Stimulated activated CD8-positive, alpha-beta memory T cell treated with anti-CD3 and anti-CD28 coated beads, Interleukin-12 subunit alpha, Interleukin-12 subunit beta, amount 100 ng/mL, for 4 hours (primary cell): ENCODE results near the gene MBD5.
"Not testable (repeated sequence)": the region's sequence is repeated elsewhere in the genome, so short reads cannot be mapped to it uniquely, and the experiment has no call there.

Experiments used
- DNase-seq: peaks from one replicate; pipeline ENCODE4 v3.0.0-alpha.2; 2020; ENCODE audit warnings: low read depth

The MBD5 gene

DNA sequence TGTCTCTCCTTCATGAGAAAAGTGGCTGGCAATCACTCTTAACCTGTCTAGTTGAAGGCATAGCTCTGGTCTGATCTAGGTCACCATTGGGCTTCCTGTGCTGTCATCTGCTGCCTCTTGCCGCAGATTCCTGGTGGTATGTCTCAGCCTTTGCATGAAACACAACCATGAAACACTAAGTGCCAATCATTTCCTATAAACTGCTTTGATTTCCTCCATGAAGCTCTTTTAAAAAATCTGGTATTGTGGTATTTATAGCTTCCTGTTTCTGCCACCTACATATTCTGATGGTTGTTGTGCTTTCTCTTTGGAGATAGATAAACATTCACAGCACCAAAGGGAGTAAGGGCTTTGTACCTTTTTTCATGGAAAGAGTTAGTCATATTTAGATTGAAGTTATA lies 503.6 kb downstream of the MBD5 start:
- DNase-seq, result no peak

DNA sequence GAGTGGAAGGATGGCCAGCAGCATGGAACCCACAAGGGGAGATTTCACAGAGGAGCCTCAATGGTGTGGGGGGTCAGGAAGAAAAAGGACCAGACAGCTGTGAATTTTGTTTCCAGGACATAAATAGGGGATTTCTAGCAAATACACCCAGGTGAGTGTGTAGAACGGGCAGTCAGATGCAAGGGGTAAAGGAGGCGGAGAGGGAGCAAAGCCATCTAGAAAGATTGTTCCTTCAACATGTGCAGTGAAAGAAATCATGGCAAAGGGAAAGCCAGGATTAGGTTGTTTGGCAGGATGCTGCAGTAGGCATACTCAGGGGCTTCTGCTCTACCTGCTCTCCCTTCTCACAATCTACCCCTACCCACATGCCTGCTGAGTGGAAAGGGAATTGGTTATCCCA lies 504.2 kb downstream of the MBD5 start:
- DNase-seq, result no peak

GRCh38 chr2:148526509-148527346 lies 505.8 kb downstream of the MBD5 start:
- no peak for DNase-seq

GRCh38 chr2:148527488-148528340 lies 506.8 kb downstream of the MBD5 start:
- DNase-seq, result no peak

DNA sequence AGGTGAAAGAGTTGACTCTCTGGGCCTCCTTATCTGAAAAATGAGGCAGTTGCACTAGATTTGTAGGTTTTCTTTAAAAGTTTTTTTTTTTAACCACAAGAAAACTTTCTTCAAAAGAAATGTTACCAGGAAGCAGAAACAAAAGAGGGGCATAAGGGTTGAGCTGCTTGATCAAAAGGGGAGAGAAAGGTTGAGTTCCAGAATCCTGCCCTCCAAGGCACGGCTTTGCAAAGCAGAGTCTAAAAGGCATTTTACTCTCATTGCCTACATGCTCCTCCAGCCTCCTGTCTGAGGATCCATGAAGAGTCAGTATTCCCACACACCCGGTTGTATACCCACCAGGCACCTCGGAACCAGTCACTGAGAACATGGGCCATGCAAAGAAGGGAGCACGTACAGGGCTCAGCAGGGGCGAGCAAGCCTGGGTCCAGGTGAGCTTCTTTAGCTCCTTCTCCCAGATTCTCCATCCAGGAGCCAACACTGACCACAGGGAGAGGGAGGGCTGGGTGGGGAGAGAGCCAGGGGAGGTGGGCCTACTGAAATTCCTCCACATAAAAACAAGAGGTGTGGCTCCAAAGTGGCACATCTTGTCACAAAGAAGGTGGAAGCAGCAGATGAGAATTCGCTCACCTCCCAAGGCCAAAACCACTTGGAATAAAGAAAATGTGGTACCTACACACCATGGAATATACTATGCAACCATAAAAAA lies 507.6 kb downstream of the MBD5 start:
- no peak for DNase-seq

DNA sequence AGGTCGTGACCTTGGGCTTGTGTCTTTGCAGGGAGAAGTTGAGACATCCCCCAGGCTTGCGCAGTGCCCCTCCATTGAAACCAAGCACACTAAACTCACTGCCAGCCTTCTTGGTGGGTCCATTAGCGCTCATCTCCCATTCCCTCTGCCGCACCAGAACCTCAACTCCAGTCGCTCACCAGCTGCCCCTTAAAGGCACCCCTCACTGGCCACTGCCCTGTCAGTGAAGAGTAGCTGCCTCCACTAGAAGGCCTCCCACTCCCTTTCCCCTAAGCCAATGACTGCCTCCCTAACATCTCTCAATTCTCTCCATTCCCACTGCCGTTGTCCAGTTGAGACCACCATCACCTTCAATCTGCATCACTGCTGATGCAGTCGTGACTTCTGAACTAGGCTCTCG lies 508.9 kb downstream of the MBD5 start:
- no peak for DNase-seq

GRCh38 chr2:148530350-148530749 lies 509.5 kb downstream of the MBD5 start:
- no peak for DNase-seq

- DNase-seq, result no peak
Observed at GRCh38 chr2:148531235-148531634, 510.3 kb downstream of the MBD5 start.

DNA sequence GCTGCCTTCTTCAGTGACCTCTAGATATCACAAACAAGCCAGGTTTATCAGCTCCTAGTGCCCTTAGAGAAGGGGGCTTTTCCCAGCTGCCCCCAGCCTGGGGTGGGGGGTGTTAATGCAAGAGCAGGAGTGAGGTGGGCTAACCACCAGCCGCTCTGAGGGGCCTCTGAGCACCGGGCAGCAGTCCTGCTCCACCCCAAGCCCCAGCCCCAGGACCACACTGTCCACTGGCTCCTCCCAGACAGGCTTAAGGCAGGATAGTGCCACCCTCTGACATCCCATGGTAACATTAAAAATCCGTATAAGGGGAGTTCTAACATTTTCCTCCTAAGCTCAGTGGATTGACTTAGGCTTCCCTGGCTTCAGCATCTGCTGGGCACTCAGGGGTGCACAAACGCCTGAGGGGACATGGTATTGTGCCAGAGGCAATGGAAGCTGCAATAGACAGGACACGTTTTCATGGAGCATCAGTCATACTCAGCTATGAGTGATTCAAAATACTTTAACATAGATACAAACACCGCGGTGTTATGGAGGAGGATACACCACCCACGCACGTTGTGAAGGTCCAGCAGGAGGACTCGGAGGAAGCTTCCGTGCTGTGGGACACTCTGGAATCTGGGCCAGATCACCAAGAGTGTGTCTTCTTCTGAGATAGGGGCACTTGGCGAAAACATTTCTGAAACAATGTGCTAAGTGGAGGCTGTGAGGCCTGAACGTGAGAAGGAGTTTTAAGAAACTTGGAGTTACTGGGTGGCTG lies 511.0 kb downstream of the MBD5 start:
- no peak for DNase-seq

- no peak for DNase-seq
Observed at GRCh38 chr2:148533004-148533403, 512.1 kb downstream of the MBD5 start.

GRCh38 chr2:148533685-148534084 lies 512.8 kb downstream of the MBD5 start:
- DNase-seq, result no peak

DNA sequence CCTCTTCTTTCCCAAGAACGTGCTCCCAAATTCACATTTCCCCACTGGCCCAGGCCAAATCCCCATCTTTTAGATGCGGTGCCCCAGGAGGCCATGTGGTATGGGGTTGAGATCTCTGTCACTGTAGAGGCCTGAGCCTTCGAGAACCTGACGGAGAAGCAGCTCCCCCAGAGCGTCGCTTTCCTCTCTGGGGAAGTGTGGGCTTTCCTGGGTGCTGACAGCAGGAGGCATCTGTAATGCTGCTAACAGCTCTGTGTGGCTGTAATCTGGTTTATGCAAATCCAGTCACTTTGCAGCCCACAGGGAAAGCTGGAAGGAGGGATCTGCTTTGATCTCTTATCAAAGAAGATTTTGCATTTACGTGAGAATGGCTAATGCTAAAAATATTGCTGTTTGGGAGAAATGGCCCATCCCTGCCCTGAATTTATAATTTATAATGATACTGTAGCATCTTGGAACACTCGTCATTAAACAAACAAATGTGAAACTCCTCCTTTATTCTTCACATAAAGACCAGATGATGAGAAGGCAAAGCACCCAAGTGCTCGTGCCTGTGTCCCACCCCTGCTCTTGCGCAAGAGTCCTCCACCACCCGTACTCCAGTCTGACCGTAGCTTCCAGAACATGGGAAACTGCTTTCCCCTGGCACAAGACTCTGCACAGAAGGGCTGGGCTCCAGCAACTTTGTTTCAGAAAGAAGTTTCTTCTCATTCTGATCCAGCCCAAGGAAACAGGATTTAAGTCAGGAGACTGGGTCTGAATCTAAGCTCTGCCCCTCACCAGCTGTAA lies 513.7 kb downstream of the MBD5 start:
- DNase-seq, result no peak

DNA sequence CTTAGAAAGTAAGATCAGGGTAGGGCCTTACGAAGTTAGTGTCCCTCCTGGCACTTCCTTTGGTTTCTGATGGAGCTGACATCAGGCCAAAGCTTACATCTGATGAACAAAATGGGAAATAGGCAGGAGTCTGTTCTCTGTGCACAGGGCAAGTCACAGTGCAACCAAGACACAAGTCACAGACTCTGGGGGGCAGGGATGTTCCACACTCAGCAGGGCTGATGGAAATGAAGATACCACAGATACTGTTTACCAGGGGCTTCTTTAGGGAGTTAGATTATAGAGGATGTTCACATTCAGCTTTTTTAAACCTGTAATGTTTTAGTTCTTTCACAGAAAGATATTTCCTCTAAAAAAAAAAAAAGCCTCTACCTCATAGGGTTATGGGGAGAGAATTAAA lies 517.5 kb downstream of the MBD5 start:
- DNase-seq, result no peak

- DNase-seq, result no peak
Observed at GRCh38 chr2:148540022-148540421, 519.1 kb downstream of the MBD5 start.

DNA sequence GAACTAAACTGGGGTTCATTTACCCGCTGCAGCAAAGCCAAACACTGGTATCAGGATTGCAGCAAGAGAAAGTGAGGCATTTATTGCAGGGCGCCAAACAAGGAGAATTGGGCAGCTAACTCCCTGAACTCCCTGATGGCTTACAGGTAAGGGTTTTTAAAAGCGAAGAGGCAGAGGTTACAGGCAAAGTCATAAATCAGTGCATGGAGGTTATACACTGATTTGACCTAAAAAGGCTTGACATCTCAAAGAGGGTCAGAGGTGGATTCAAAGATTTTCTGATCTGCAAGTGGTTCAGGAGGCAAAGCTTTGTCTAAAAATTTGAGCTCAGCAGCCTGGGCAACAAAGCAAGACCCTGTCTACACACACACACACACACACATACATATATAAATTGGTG lies 520.9 kb downstream of the MBD5 start:
- no peak for DNase-seq

- no peak for DNase-seq
Observed at GRCh38 chr2:148542614-148543013, 521.7 kb downstream of the MBD5 start.

GRCh38 chr2:148543088-148543540 lies 522.2 kb downstream of the MBD5 start:
- not testable (repeated sequence) for DNase-seq

DNA sequence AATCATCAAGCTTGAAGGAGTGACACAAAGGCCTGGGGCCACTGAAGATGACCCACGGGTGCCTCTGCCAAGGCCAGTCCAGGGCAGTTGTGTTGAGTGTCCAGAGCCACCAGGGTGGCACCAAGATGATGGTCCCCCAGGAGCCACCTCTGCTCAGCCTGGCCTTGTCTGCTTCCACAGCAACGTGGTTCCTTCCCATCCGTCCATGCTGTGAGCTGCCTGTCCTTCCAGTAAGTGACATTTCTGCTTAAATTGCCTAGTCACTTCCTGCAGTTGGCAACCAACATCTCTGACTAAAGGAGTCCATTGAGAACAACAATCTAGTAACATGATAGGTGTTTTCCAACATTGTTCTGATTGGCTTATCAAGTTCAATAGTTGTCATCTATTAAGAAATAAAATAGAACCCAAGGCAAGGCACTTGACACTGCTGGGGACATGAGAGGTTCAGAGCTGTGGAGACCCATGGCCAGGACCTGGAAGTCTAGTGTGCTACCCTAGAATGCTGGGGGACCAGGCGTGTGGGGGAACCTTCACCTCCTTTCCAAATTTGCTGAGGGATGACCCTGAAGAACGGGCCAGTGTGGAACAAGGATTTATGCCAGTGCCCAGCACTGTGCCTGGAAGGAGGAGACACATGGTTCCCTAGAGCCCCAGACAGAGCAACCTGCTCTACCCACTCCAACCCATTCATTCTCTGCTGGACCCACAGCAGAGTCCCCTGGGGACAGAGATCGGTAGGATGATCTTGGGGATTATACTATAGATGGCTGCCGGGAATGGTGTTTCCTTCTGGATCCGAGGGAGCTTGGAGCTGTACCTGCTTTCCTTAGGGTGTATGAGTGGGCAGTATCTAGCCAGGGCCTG lies 524.7 kb downstream of the MBD5 start:
- no peak for DNase-seq

- DNase-seq, result no peak
Observed at GRCh38 chr2:148546270-148546669, 525.4 kb downstream of the MBD5 start.
